CD14-positive monocyte (primary cell): ENCODE measurements around the gene ARFGEF3. TPM values are rescaled to one million over a fixed set of nuclear protein-coding genes. Genes with fewer than 3 reads are reported as not detected.

Source experiments
- DNase-seq, 3 donors: peaks; one replicate each; pipeline ENCODE4 v3.0.0-alpha.2; 2011 to 2022
- H2AFZ ChIP-seq: 2 replicates; pipeline ENCODE4 v1.6.0; 2012; ENCODE audit warnings: mild to moderate bottlenecking, low read depth, low read length, inconsistent platforms; ENCODE audit not compliant: insufficient read depth, poor library complexity, severe bottlenecking
- H3K27ac ChIP-seq, 2 donors: 1 replicate in 1 of 2; 2 replicates in 1 of 2; pipeline ENCODE4 v1.5.1; 2012 to 2013; ENCODE audit warnings: low read length in 2 of 2, control low read depth in 1 of 2, inconsistent platforms in 1 of 2, low read depth in 1 of 2, mild to moderate bottlenecking in 1 of 2
- H3K27me3 ChIP-seq, 2 donors: one replicate each; pipeline versions ENCODE4 v1.6.0 to v1.6.1; 2011 to 2013; ENCODE audit warnings: low read length in 2 of 2; ENCODE audit not compliant: control insufficient read depth in 2 of 2, insufficient read depth in 2 of 2
- H3K36me3 ChIP-seq, 2 donors: replicated peaks in 1 of 2; 1 replicate in 1 of 2; 2 replicates in 1 of 2; pipeline versions ENCODE4 v1.5.1 to v1.6.1; 2012 to 2013; ENCODE audit warnings: low read length in 2 of 2, control low read depth in 1 of 2, inconsistent platforms in 1 of 2, mild to moderate bottlenecking in 1 of 2; ENCODE audit not compliant: insufficient read depth in 2 of 2, control insufficient read depth in 1 of 2
- H3K4me1 ChIP-seq, 2 donors: 1 replicate in 1 of 2; 2 replicates in 1 of 2; pipeline versions ENCODE4 v1.5.1 to v1.6.1; 2012 to 2013; ENCODE audit warnings: low read length in 2 of 2, control low read depth in 1 of 2, inconsistent platforms in 1 of 2, mild to moderate bottlenecking in 1 of 2, moderate library complexity in 1 of 2; ENCODE audit not compliant: insufficient read depth in 2 of 2, control insufficient read depth in 1 of 2
- H3K4me2 ChIP-seq: replicated peaks from 2 replicates; pipeline ENCODE3; 2012; ENCODE audit warnings: low read length, moderate library complexity, mild to moderate bottlenecking; ENCODE audit not compliant: poor library complexity, severe bottlenecking; ENCODE audit errors: extremely low read depth
- H3K4me3 ChIP-seq, 3 experiments: fragments of 200-600 bp in 1 of 3; sonication (generic) in 1 of 3; replicated peaks in 1 of 3; 1 replicate in 2 of 3; 2 replicates in 1 of 3; pipeline ENCODE4 v1.5.1; 2011 to 2013; ENCODE audit warnings: low read length in 3 of 3, mild to moderate bottlenecking in 3 of 3, control low read depth in 2 of 3, low read depth in 2 of 3, inconsistent platforms in 1 of 3, moderate library complexity in 1 of 3
- H3K79me2 ChIP-seq: 2 replicates; pipeline ENCODE4 v1.6.0; 2012; ENCODE audit warnings: mild to moderate bottlenecking, control low read depth, inconsistent platforms, low read length, moderate library complexity; ENCODE audit not compliant: insufficient read depth
- H3K9ac ChIP-seq: 2 replicates; pipeline ENCODE4 v1.6.0; 2017; ENCODE audit warnings: low read length, mild to moderate bottlenecking; ENCODE audit not compliant: insufficient read depth, poor library complexity, severe bottlenecking
- H3K9me3 ChIP-seq, 2 donors: replicated peaks in 1 of 2; 1 replicate in 1 of 2; 2 replicates in 1 of 2; pipeline versions ENCODE4 v1.5.1 to v1.6.1; 2012 to 2013; ENCODE audit warnings: low read length in 2 of 2, control low read depth in 1 of 2; ENCODE audit not compliant: control insufficient read depth in 1 of 2, insufficient read depth in 1 of 2
- H4K20me1 ChIP-seq: 2 replicates; pipeline ENCODE4 v1.6.0; 2012; ENCODE audit warnings: mild to moderate bottlenecking, low read length, control low read depth, moderate library complexity; ENCODE audit not compliant: insufficient read depth
- H3K27ac Mint-ChIP-seq, 7 donors: one replicate each; pipeline ENCODE4 v1.8.0; 2020; ENCODE audit warnings: mild to moderate bottlenecking in 7 of 7, mixed read lengths in 7 of 7, moderate library complexity in 6 of 7, inconsistent platforms in 2 of 7
- H3K27me3 Mint-ChIP-seq, 3 donors: one replicate each; pipeline ENCODE4 v1.8.0; 2021 to 2022; ENCODE audit warnings: low read depth in 3 of 3, mild to moderate bottlenecking in 3 of 3, mixed read lengths in 3 of 3, moderate library complexity in 3 of 3, inconsistent platforms in 1 of 3
- H3K36me3 Mint-ChIP-seq, 2 donors: one replicate each; pipeline ENCODE4 v1.8.0; 2020; ENCODE audit warnings: mixed read lengths in 2 of 2, inconsistent platforms in 1 of 2, mild to moderate bottlenecking in 1 of 2
- H3K4me1 Mint-ChIP-seq: one replicate; pipeline ENCODE4 v1.8.0; 2020; ENCODE audit warnings: mild to moderate bottlenecking, mixed read lengths
- H3K4me3 Mint-ChIP-seq, 2 donors: one replicate each; pipeline ENCODE4 v1.8.0; 2020; ENCODE audit warnings: mild to moderate bottlenecking in 2 of 2, mixed read lengths in 2 of 2, moderate library complexity in 1 of 2
- H3K9me3 Mint-ChIP-seq, 7 donors: one replicate each; pipeline ENCODE4 v1.8.0; 2020 to 2022; ENCODE audit warnings: mixed read lengths in 7 of 7, mild to moderate bottlenecking in 6 of 7, moderate library complexity in 6 of 7, inconsistent platforms in 2 of 7
- CTCF ChIP-seq: fragments of 200-600 bp; IDR thresholded peaks from one replicate; pipeline ENCODE4 v1.8.0; 2022; ENCODE audit warnings: antibody characterized with exemption, mild to moderate bottlenecking
- WGBS: methylation state at CpG from one replicate; pipeline ENCODE4 v1.1.5; 2013; ENCODE audit warnings: missing lambda C conversion rate; ENCODE audit not compliant: insufficient coverage; 5-methylcytosine and 5-hydroxymethylcytosine counted together
- intact Hi-C, 2 donors: fragments of 100-400 bp; cut with micrococcal nuclease; formaldehyde crosslinking; loops; one replicate each; pipeline versions ENCODE4 v1.15.0 to v1.15.1; 2023
- polyA plus RNA-seq, 3 donors: library from polyadenylated mRNA; depleted of rRNA in 1 of 3; unstranded in 2 of 3; stranded (reverse) in 1 of 3; fragments of 300-500 nt in 2 of 3; fragments of >200 nt in 1 of 3; fragmentation: Illumina TruSeq in 2 of 3; gene quantifications; 1 replicate in 2 of 3; 2 replicates in 1 of 3; pipeline ENCODE4 v1.2.3, GENCODE V29; 2012 to 2021

ARFGEF3 gene
- polyA plus RNA-seq, 3 donors = not detected

GRCh38 chr6:138184230-138184629 lies 22.5 kb downstream of the ARFGEF3 start:
- H3K4me3 Mint-ChIP-seq = no peak overlapping the region
- Histone ChIP-seq H3K4me1 (no peaks in the 10 kb centered on the region), H3K4me3 (no peak overlapping the region), H4K20me1 (no peaks in the 10 kb centered on the region), H3K9me3 (no peaks in the 10 kb centered on the region), H3K36me3 (no peaks in the 10 kb centered on the region), H3K4me2 (no peak overlapping the region), H3K27me3 (no peaks in the 10 kb centered on the region), H3K9ac (no peak overlapping the region), H2AFZ (no peak overlapping the region), H3K79me2 (no peaks in the 10 kb centered on the region), H3K27ac (no peak overlapping the region)
- no peak overlapping the region for H3K27ac Mint-ChIP-seq
- peaks cover 4 to 9% (median 5%) of the 10 kb centered on the region in 3 donors for H3K27me3 Mint-ChIP-seq
- TF ChIP-seq CTCF = no peak
- intact Hi-C loops = no loop called here
- DNase-seq = no peak
- H3K36me3 Mint-ChIP-seq = no peaks in the 10 kb centered on the region
- no peaks in the 10 kb centered on the region for H3K4me1 Mint-ChIP-seq
- WGBS = 93% methylated on average over 3 of the region's 3 CpGs
- peaks cover 0 to 3% (median 0%) of the 10 kb centered on the region in 7 donors for H3K9me3 Mint-ChIP-seq

GRCh38 chr6:138187156-138187555 lies 25.4 kb downstream of the ARFGEF3 start:
- no peaks in the 10 kb centered on the region for H3K9me3 Mint-ChIP-seq
- no peak for TF ChIP-seq CTCF
- Histone ChIP-seq H4K20me1 (no peaks in the 10 kb centered on the region), H3K9ac (no peak overlapping the region), H3K79me2 (no peaks in the 10 kb centered on the region), H3K36me3 (no peaks in the 10 kb centered on the region), H3K4me1 (no peaks in the 10 kb centered on the region), H3K27ac (no peak overlapping the region), H3K4me3 (no peak overlapping the region), H2AFZ (no peak overlapping the region), H3K4me2 (no peak overlapping the region), H3K27me3 (no peaks in the 10 kb centered on the region), H3K9me3 (no peaks in the 10 kb centered on the region)
- no peak for DNase-seq
- peaks cover 4 to 6% (median 5%) of the 10 kb centered on the region in 3 donors for H3K27me3 Mint-ChIP-seq
- H3K27ac Mint-ChIP-seq = no peak overlapping the region
- intact Hi-C loops = no loop called here
- WGBS = 91% methylated on average over 4 of the region's 4 CpGs
- no peak overlapping the region for H3K4me3 Mint-ChIP-seq
- no peaks in the 10 kb centered on the region for H3K36me3 Mint-ChIP-seq
- no peaks in the 10 kb centered on the region for H3K4me1 Mint-ChIP-seq
